ENCODE data around the gene DPH1.

Gene DPH1

DNA sequence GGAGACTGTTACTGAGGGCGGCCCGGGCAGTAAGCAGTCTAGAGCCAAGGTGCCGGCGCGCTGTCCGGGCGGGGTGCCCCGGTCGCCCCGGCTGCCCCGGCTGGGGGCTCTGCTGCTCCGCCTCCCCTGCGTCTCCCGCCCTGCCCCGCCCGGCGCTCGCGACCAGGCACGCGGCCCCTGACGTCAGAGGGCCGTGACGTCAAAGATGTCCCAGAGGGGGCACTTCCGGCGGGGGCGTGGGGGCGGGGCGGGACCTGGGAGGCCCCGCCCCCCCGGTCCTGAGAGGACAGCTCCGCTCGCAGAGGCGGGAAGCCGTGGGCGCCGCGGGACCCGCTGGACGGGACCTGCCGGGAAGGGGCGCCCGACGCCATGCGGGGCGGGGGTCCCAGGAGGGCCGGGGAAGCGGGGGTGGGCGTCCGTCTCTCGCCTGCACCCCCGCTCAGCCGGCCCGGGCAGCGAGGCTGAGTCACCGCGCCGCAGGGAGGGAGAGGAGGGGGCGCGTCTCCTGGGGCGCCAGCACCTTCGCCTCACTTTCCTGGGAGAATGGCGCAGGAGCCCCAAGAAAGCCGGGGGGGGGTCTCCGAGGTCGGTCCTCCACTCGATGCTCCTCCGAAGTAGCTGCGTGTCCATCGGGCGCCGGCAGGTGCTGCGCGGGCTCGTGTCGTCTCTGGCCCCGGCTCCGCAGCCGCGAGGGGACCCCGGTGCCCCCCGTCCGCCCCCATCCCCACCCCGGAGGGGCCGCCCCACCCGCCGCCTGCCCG lies 20.5 kb downstream of the DPH1 start:
- DNase-seq (ENCODE audit: low read depth), result peak; percentile 71

DNA sequence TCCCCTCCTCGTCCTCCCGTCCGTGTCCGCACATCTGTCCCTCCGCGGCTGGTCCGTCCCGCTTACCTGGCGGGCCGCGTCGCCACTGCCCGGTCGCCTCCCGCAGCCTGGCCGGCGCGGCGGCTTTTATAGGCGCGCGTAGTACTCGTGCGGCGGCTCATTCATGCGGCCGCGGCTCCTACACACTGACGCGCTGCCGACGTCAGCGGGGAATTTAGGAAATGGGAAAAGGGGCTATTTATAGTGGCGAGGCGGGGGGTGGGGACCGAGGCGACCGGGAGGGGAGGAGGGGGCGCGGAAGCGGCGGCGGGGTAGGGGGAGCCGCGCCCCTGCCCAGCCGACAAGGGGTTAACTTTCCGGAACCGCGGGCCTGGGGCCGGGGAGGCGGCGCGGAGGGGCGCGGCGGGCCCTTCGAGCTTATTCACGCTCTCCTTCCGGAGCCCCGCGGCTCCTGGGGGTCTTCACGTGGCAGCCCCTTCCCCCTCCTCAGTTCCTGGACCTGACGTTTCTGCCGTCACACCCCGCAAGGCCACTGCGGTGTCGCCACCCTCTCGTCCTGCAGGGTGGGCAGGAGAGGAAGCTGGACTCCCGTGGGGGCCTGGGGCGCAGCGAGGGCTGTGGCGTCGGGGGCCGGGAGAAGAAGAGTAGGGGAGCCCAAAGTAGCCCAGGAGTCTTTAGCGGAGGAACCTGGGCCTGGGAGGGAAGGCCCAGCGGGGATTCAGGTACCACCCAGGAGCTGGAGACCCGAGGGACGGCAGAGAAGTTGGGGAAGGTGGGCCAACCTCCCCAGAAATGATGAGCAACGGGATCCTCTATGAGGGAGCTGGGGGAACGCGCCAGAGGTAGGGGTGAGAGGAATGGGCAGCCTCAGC lies 21.3 kb downstream of the DPH1 start:
- DNase-seq (ENCODE audit: low read depth), result no peak

DNA sequence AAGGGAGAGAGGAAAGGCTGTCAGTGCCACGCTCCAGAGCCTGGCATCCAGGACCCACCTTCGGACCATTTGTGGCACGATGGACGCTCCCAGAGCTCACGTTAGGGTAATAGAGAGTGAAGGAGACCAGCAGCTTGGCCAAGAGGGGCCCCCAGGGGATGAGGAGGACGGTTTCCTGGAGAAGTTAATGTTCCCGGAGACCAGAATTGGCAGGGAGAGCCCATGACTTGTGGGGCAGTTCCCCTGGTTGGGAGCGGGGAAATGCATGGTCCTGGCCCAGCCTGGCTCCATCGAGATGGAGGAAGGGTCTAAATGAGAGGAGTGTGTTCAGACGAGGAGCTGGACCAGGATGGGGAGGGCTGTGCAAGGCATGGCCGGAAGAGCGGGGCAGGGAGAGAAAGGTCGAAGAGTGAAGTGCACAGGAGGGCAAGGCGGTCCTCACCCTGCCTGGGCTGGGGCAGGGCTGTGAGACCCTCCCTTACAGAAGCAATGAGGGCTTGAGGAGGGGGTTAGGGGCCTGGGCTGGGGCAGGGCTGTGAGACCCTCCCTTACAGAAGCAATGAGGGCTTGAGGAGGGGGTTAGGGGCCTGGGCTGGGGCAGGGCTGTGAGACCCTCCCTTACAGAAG lies 22.1 kb downstream of the DPH1 start:
- DNase-seq (ENCODE audit: low read depth), result no peak

- peak; percentile 80 for DNase-seq (ENCODE audit: low read depth)
Measured at GRCh38 chr17:2053380-2054261, 23.7 kb downstream of the DPH1 start.

DNA sequence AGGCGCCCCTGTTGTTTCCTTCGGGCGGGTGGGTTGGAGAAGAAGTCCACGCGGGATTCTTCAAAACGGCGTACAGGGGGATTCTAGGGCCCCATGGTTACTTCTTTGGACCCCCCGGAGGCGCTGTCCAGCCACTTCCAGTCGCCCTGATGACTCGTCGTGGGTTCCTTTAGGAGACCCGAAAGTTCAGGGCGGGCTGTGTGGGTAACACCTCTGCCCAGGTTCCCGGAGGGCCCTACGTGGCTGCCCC lies 24.2 kb downstream of the DPH1 start:
- DNase-seq (ENCODE audit: low read depth), result no peak

DNA sequence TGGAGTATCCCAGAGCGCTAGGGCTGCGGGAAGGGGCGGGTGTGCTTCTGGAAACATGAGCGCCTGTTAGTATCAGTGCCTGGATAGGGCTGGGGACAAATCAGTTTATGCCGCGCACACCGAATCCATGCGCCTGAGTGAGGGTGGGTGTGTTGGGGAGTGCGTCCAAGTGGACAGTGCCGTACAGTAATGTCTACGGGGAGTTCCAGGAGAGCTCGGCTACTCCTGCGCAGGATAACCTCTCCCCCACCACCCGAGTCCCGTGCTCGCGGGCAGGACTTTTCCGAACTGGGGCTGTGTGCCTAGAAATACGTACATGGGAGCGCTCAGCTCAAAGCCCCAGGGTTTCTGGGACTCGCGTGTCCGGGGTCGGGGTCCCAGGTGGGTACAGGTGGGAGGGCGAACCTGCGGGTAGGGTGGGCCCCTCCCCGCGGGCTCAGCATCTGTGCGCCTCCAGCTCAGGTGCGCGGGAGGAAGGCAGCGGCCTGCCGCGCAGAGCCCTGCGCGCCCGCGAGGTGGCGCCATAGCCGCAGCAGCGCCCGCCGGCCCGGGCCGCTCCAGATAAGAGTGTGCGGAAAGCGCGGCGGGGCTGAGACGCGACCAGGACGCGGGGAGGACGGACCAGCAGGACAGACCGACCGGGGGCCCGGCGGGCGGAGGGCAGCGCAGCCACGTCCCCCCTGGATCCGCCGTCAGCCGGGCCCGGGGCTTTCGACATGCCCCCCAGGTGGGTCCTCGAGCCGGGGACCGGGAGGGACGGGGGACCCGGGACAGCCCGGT lies 24.7 kb downstream of the DPH1 start, which contains the start of gene HIC1:
HIC1 (plus strand) TSS at position 592 of the 780 bp plus-strand sequence. CDS start 1,588 bp downstream, outside the sequence.
- peak; percentile 86 for DNase-seq (ENCODE audit: low read depth)

DNA sequence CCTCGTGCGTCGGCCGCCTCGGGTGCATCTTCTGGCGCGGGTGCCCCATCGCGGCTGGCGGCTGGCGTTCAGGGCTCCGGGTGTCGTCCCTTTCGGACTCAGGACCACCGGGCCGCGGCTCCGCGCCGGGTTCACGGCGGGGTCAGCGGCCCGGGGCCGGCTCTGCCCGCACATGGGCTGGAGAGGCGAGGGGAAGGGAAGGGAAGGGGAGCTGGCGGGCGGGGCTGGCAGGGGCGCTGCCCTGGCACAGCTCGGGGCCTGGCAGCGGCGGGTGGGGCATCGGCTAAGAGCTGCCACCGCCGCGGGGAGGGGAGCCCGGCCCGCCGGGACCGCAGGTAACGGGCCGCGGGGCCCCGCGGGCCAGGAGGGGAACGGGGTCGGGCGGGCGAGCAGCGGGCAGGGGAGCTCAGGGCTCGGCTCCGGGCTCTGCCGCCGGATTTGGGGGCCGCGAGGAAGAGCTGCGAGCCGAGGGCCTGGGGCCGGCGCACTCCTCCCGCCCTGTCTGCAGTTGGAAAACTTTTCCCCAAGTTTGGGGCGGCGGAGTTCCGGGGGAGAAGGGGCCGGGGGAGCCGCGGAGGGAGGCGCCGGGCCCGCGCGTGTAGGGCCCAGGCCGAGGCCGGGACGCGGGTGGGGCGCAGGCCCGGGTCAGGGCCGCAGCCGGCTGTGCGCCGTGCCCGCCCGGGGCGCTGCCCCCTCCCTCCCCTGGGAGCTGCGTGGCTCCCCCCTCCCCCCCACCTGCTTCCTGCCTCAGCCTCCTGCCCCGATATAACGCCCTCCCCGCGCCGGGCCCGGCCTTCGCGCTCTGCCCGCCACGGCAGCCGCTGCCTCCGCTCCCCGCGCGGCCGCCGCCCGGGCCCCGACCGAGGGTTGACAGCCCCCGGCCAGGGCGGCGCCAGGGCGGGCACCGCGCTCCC lies 25.6 kb downstream of the DPH1 start:
- peak; percentile 41 for DNase-seq (ENCODE audit: low read depth)

- peak; percentile 52 for DNase-seq (ENCODE audit: low read depth)
Measured at GRCh38 chr17:2056206-2057174, 26.5 kb downstream of the DPH1 start.

- DNase-seq (ENCODE audit: low read depth), result no peak
Measured at GRCh38 chr17:2057175-2057759, 27.3 kb downstream of the DPH1 start.

DNA sequence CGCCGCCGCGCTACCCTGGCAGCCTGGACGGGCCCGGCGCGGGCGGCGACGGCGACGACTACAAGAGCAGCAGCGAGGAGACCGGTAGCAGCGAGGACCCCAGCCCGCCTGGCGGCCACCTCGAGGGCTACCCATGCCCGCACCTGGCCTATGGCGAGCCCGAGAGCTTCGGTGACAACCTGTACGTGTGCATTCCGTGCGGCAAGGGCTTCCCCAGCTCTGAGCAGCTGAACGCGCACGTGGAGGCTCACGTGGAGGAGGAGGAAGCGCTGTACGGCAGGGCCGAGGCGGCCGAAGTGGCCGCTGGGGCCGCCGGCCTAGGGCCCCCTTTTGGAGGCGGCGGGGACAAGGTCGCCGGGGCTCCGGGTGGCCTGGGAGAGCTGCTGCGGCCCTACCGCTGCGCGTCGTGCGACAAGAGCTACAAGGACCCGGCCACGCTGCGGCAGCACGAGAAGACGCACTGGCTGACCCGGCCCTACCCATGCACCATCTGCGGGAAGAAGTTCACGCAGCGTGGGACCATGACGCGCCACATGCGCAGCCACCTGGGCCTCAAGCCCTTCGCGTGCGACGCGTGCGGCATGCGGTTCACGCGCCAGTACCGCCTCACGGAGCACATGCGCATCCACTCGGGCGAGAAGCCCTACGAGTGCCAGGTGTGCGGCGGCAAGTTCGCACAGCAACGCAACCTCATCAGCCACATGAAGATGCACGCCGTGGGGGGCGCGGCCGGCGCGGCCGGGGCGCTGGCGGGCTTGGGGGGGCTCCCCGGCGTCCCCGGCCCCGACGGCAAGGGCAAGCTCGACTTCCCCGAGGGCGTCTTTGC lies 28.0 kb downstream of the DPH1 start:
- no peak for DNase-seq (ENCODE audit: low read depth)

GRCh38 chr17:2058586-2059546 lies 28.9 kb downstream of the DPH1 start:
- peak; percentile 72 for DNase-seq (ENCODE audit: low read depth)

- DNase-seq (ENCODE audit: low read depth), result no peak
Measured at GRCh38 chr17:2059547-2060384, 29.8 kb downstream of the DPH1 start.

DNA sequence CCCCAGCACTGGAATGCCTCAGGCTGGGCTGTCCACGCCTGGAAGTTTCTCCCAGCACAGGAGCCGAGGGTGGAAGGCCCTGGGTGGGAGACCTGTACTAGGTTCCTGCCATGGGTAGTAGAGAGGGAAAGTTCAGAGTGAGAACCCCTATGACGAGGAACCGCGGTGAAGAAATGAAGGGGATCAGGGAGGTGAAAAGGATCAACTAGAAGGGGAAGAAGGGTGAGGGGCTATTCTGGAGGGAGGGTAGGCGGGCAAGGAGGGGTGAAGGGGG lies 30.4 kb downstream of the DPH1 start:
- DNase-seq (ENCODE audit: low read depth), result no peak

GRCh38 chr17:2060681-2061440 lies 30.9 kb downstream of the DPH1 start:
- DNase-seq (ENCODE audit: low read depth), result no peak

- no peak for DNase-seq (ENCODE audit: low read depth)
Measured at GRCh38 chr17:2061441-2061958, 31.5 kb downstream of the DPH1 start.
